Cardiac muscle cell (in vitro differentiated cells and primary cell): ENCODE data around the gene CTNNBL1. TPM values are rescaled to one million over a fixed set of nuclear protein-coding genes. Genes with fewer than 3 reads are reported as not detected.

Experiments
- DNase-seq, 2 donors: peaks; one replicate each; pipeline versions ENCODE4 v3.0.0 to v3.0.0-alpha.2; 2010 to 2017; ENCODE audit warnings: low read depth in 1 of 2, low spot score in 1 of 2
- H3K27ac ChIP-seq: fragments of 200-600 bp; sonication (generic); 2 replicates; pipeline ENCODE4 v1.5.1; 2016
- H3K27me3 ChIP-seq: fragments of 200-600 bp; sonication (generic); 2 replicates; pipeline ENCODE4 v1.6.0; 2016; ENCODE audit warnings: control low read depth
- H3K36me3 ChIP-seq: fragments of 200-600 bp; sonication (generic); 2 replicates; pipeline ENCODE4 v1.5.1; 2016; ENCODE audit warnings: control low read depth
- H3K4me1 ChIP-seq: fragments of 200-600 bp; sonication (generic); 2 replicates; pipeline ENCODE4 v1.8.1; 2017; ENCODE audit warnings: low read depth, mild to moderate bottlenecking, mixed run types
- H3K4me3 ChIP-seq: fragments of 200-600 bp; sonication (generic); 2 replicates; pipeline ENCODE4 v1.5.1; 2016; ENCODE audit warnings: mild to moderate bottlenecking
- H3K9me3 ChIP-seq: fragments of 200-600 bp; sonication (generic); 2 replicates; pipeline ENCODE4 v1.5.1; 2017; ENCODE audit warnings: low read depth, mild to moderate bottlenecking, control low read depth
- CTCF ChIP-seq: IDR thresholded peaks from 2 replicates; pipeline ENCODE4 v1.5.1; 2012; ENCODE audit warnings: low read depth, mild to moderate bottlenecking, low read length
- polyA plus RNA-seq: library from polyadenylated mRNA; unstranded; fragments of >200 nt; fragmentation: Nextera tagmentation; extraction: Ambion mirVana; gene quantifications from 2 replicates; pipeline ENCODE4 v1.2.1, GENCODE V29; 2016
- total RNA-seq: library from RNA; depleted of rRNA; stranded (reverse); fragments of >200 nt; gene quantifications from 2 replicates; pipeline ENCODE4 v1.2.3, GENCODE V29; 2016

The CTNNBL1 gene
- total and polyA plus RNA-seq, 2 experiments from 2014 or later: 37.0 to 68.6 TPM

GRCh38 chr20:37797669-37798175 is 103.9 kb downstream of the CTNNBL1 start:
- H3K9me3 ChIP-seq: no peaks in the 10 kb centered on the region
- no peak for DNase-seq
- no peak overlapping the region for H3K27ac ChIP-seq
- no peaks in the 10 kb centered on the region for H3K27me3 ChIP-seq
- H3K4me1 ChIP-seq: peaks cover 27% of the 10 kb centered on the region
- no peaks in the 10 kb centered on the region for H3K36me3 ChIP-seq
- no peak overlapping the region for H3K4me3 ChIP-seq
- TF ChIP-seq CTCF: no peak

- Histone ChIP-seq H3K9me3 (no peaks in the 10 kb centered on the region), H3K4me1 (peaks cover 30% of the 10 kb centered on the region), H3K27me3 (no peaks in the 10 kb centered on the region), H3K36me3 (no peaks in the 10 kb centered on the region), H3K4me3 (no peak overlapping the region), H3K27ac (no peak overlapping the region)
- DNase-seq: no peak
- no peak for TF ChIP-seq CTCF
These were observed 104.5 kb downstream of the CTNNBL1 start for GRCh38 chr20:37798312-37798711.

- H3K4me3 ChIP-seq: no peak overlapping the region
- peaks cover 31% of the 10 kb centered on the region for H3K4me1 ChIP-seq
- no peak for DNase-seq
- no peak for TF ChIP-seq CTCF
- H3K9me3 ChIP-seq: no peaks in the 10 kb centered on the region
- no peaks in the 10 kb centered on the region for H3K27me3 ChIP-seq
- H3K36me3 ChIP-seq: no peaks in the 10 kb centered on the region
- H3K27ac ChIP-seq: peak overlapping the region; percentile 31
These were observed 106.8 kb downstream of the CTNNBL1 start for GRCh38 chr20:37800618-37801017.

GRCh38 chr20:37801921-37802320 is 108.1 kb downstream of the CTNNBL1 start:
- Histone ChIP-seq H3K27me3 (no peaks in the 10 kb centered on the region), H3K4me3 (no peak overlapping the region), H3K9me3 (no peaks in the 10 kb centered on the region), H3K27ac (no peak overlapping the region), H3K4me1 (peaks cover 25% of the 10 kb centered on the region), H3K36me3 (no peaks in the 10 kb centered on the region)
- DNase-seq: peak in 1 of 2 donors; percentile 53
- TF ChIP-seq CTCF: no peak

- H3K27ac ChIP-seq: peak overlapping the region; percentile 19
- H3K4me1 ChIP-seq: peaks cover 34% of the 10 kb centered on the region
- no peaks in the 10 kb centered on the region for H3K9me3 ChIP-seq
- no peak for DNase-seq
- no peak overlapping the region for H3K4me3 ChIP-seq
- H3K27me3 ChIP-seq: no peaks in the 10 kb centered on the region
- TF ChIP-seq CTCF: no peak
- H3K36me3 ChIP-seq: no peaks in the 10 kb centered on the region
These were observed 109.8 kb downstream of the CTNNBL1 start for GRCh38 chr20:37803438-37804307.
